ENCODE measurements around the gene TSLP. TPM values are rescaled to one million over a fixed set of nuclear protein-coding genes. Genes with fewer than 3 reads are reported as not detected.

Gene TSLP
- total and polyA plus RNA-seq, 2 donors from 2014 or later = 0.60 to 1.4 TPM

DNA sequence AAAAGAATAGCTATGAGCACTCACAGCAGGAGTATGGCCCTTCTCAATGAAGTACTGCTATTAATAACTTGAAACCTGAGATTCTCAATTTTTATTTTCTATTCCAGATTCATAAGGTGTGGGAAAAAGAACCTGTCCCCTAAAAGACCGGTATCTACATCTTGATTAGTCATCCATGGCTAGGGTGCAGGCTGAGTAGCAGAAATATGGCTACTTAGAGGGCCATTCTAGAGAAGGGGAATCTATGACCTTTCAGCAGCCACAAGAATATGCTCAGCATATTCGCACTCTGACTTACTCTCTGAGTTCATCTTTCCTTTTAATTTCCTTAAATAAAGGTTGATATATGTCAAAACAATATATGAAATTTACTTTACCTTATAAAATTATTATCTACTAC, 48.3 kb downstream of the TSLP start:
- no peaks in the 10 kb centered on the region for H3K9me3 ChIP-seq (ENCODE audit: control insufficient read depth in 2 of 3, insufficient read depth in 1 of 3, low read length in 3 of 3)
- TF ChIP-seq, protein P1, sequence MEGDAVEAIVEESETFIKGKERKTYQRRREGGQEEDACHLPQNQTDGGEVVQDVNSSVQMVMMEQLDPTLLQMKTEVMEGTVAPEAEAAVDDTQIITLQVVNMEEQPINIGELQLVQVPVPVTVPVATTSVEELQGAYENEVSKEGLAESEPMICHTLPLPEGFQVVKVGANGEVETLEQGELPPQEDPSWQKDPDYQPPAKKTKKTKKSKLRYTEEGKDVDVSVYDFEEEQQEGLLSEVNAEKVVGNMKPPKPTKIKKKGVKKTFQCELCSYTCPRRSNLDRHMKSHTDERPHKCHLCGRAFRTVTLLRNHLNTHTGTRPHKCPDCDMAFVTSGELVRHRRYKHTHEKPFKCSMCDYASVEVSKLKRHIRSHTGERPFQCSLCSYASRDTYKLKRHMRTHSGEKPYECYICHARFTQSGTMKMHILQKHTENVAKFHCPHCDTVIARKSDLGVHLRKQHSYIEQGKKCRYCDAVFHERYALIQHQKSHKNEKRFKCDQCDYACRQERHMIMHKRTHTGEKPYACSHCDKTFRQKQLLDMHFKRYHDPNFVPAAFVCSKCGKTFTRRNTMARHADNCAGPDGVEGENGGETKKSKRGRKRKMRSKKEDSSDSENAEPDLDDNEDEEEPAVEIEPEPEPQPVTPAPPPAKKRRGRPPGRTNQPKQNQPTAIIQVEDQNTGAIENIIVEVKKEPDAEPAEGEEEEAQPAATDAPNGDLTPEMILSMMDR (IDR thresholded peaks at IDR 0.05; ENCODE audit: borderline replicate concordance, extremely low read depth, insufficient read depth) = no peak
- no peaks in the 10 kb centered on the region for H3K27me3 ChIP-seq (ENCODE audit: control insufficient read depth, insufficient read depth, low read length)
- H3K9ac ChIP-seq (ENCODE audit: low read length in 3 of 3) = no peak overlapping the region
- H3K27ac ChIP-seq (ENCODE audit: low read depth in 2 of 2, low read length in 2 of 2) = no peak overlapping the region
- H3K4me1 ChIP-seq (ENCODE audit: control insufficient read depth in 2 of 3, insufficient read depth in 2 of 3, low read depth in 1 of 3, low read length in 3 of 3) = no peaks in the 10 kb centered on the region
- no peak for FAIRE-seq
- peaks cover 10 to 23% (median 20%) of the 10 kb centered on the region in 3 donors for H3K36me3 ChIP-seq (ENCODE audit: control insufficient read depth in 2 of 3, insufficient read depth in 3 of 3, low read length in 3 of 3)
- intact Hi-C loops (cut with DNase I) = no loop called here
- no peak overlapping the region for H3K4me3 ChIP-seq (ENCODE audit: low read length in 3 of 3)
- DNase-seq = no peak

DNA sequence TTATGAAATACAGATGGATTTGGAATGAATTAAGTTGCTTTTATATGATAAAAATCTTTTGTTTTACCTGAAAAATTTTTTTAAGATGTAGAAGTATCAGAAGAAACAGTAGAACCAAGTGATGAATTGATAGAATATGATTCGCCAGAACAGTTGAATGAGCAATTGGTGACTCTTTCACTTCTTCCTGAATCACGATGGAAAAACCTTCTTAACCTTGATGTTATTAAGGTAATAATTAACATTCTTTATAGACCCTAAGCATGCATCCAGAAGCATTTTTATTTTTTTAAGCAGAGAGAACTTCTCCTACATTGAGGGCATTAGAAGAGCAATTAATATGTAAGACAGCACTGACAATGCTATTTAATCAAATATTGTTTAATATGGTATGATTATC, 49.4 kb downstream of the TSLP start:
- intact Hi-C loops (cut with DNase I) = no loop called here
- peaks cover 10 to 27% (median 25%) of the 10 kb centered on the region in 3 donors for H3K36me3 ChIP-seq (ENCODE audit: control insufficient read depth in 2 of 3, insufficient read depth in 3 of 3, low read length in 3 of 3)
- H3K4me3 ChIP-seq (ENCODE audit: low read length in 3 of 3) = no peak overlapping the region
- FAIRE-seq (no peak), DNase-seq (no peak)
- H3K27ac ChIP-seq (ENCODE audit: low read depth in 2 of 2, low read length in 2 of 2) = no peak overlapping the region
- H3K4me1 ChIP-seq (ENCODE audit: control insufficient read depth in 2 of 3, insufficient read depth in 2 of 3, low read depth in 1 of 3, low read length in 3 of 3) = no peaks in the 10 kb centered on the region
- TF ChIP-seq, protein P1 (IDR thresholded peaks at IDR 0.05; ENCODE audit: borderline replicate concordance, extremely low read depth, insufficient read depth) = no peak
- no peak overlapping the region for H3K9ac ChIP-seq (ENCODE audit: low read length in 3 of 3)
- H3K9me3 ChIP-seq (ENCODE audit: control insufficient read depth in 2 of 3, insufficient read depth in 1 of 3, low read length in 3 of 3) = no peaks in the 10 kb centered on the region
- no peaks in the 10 kb centered on the region for H3K27me3 ChIP-seq (ENCODE audit: control insufficient read depth, insufficient read depth, low read length)

DNA sequence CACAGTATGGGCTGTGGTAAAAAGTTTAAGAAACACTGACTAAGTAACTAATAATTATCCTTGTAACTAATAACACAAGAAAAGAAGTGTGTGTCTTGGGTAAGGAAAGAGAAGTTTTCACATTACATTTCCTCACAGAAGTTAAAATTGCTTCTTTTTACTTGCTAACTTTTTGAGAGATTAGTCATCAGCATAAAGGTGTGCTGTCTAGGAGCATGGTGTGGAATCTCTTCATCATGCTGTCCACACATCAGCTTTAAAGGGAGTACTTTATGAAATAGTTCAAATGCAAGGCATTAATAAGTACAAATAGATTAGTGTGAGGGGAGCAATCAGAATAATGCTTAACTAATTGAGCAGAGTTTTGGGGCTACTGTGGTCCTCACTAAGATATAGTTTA, 50.4 kb downstream of the TSLP start:
- no peaks in the 10 kb centered on the region for H3K27me3 ChIP-seq (ENCODE audit: control insufficient read depth, insufficient read depth, low read length)
- H3K27ac ChIP-seq (ENCODE audit: low read depth in 2 of 2, low read length in 2 of 2) = no peak overlapping the region
- H3K4me1 ChIP-seq (ENCODE audit: control insufficient read depth in 2 of 3, insufficient read depth in 2 of 3, low read depth in 1 of 3, low read length in 3 of 3) = no peaks in the 10 kb centered on the region
- intact Hi-C loops (cut with DNase I) = no loop called here
- no peak overlapping the region for H3K9ac ChIP-seq (ENCODE audit: low read length in 3 of 3)
- FAIRE-seq (no peak), DNase-seq (no peak)
- TF ChIP-seq, protein P1 (IDR thresholded peaks at IDR 0.05; ENCODE audit: borderline replicate concordance, extremely low read depth, insufficient read depth) = no peak
- H3K4me3 ChIP-seq (ENCODE audit: low read length in 3 of 3) = no peak overlapping the region
- no peaks in the 10 kb centered on the region for H3K9me3 ChIP-seq (ENCODE audit: control insufficient read depth in 2 of 3, insufficient read depth in 1 of 3, low read length in 3 of 3)
- H3K36me3 ChIP-seq (ENCODE audit: control insufficient read depth in 2 of 3, insufficient read depth in 3 of 3, low read length in 3 of 3) = peaks cover 10 to 31% (median 25%) of the 10 kb centered on the region in 3 donors

DNA sequence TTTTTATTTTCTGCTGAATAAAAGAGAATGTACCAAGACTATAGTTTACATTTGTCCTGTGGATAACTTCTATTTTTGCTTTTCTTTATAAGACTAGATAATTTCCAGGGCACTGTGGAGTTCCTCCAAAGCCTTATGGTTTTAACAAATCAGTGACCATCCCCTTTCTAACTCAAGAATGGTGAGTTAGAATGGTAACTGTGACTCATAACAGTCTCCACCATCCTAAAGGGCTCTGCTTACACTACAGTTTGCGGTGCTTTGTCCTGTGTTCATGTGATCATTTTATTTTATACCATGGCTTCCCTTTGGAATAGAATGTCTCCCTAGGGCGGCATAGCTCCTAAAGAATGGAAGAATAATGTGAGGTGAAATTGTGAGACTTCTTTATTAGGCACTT, 50.9 kb downstream of the TSLP start:
- H3K4me3 ChIP-seq (ENCODE audit: low read length in 3 of 3) = no peak overlapping the region
- intact Hi-C loops (cut with DNase I) = no loop called here
- no peaks in the 10 kb centered on the region for H3K9me3 ChIP-seq (ENCODE audit: control insufficient read depth in 2 of 3, insufficient read depth in 1 of 3, low read length in 3 of 3)
- H3K4me1 ChIP-seq (ENCODE audit: control insufficient read depth in 2 of 3, insufficient read depth in 2 of 3, low read depth in 1 of 3, low read length in 3 of 3) = no peaks in the 10 kb centered on the region
- H3K36me3 ChIP-seq (ENCODE audit: control insufficient read depth in 2 of 3, insufficient read depth in 3 of 3, low read length in 3 of 3) = peaks cover 10 to 31% (median 25%) of the 10 kb centered on the region in 3 donors
- no peak for DNase-seq
- no peaks in the 10 kb centered on the region for H3K27me3 ChIP-seq (ENCODE audit: control insufficient read depth, insufficient read depth, low read length)
- TF ChIP-seq, protein P1 (IDR thresholded peaks at IDR 0.05; ENCODE audit: borderline replicate concordance, extremely low read depth, insufficient read depth) = no peak
- no peak overlapping the region for H3K9ac ChIP-seq (ENCODE audit: low read length in 3 of 3)
- no peak for FAIRE-seq
- H3K27ac ChIP-seq (ENCODE audit: low read depth in 2 of 2, low read length in 2 of 2) = no peak overlapping the region

All from kidney (tissue), 14 donors.